ENCODE results near the gene MCM9.

The MCM9 gene

GRCh38 chr6:118876814-118877213 is 58.1 kb downstream of the MCM9 start:
- H2BK12ac ChIP-seq (ENCODE audit: low read length), result no peak overlapping the region
- no peak overlapping the region for H4K91ac ChIP-seq (ENCODE audit: low read depth, low read length)
- H3K9ac ChIP-seq (ENCODE audit: low read length), result no peak overlapping the region
- peaks cover 2% of the 10 kb centered on the region for H3K79me1 ChIP-seq (ENCODE audit: low read length)
- no peak overlapping the region for H2AFZ ChIP-seq (ENCODE audit: insufficient read depth, low read length, poor library complexity)
- H3K4me2 ChIP-seq (ENCODE audit: low read length), result no peak overlapping the region
- H3K4me3 ChIP-seq (ENCODE audit: low read depth, low read length), result no peak overlapping the region
- H3K4me1 ChIP-seq (ENCODE audit: control insufficient read depth in 1 of 2, insufficient read depth in 2 of 2, low read length in 2 of 2), result peaks cover 0 to 3% of the 10 kb centered on the region in 2 experiments
- H2BK5ac ChIP-seq (ENCODE audit: low read depth, low read length, poor library complexity), result no peak overlapping the region
- H4K12ac ChIP-seq (ENCODE audit: low read depth, low read length), result no peak overlapping the region
- H3K79me2 ChIP-seq (ENCODE audit: control insufficient read depth, insufficient read depth, low read length, poor library complexity), result no peaks in the 10 kb centered on the region
- no peaks in the 10 kb centered on the region for H3K9me3 ChIP-seq (ENCODE audit: insufficient read depth, low read depth, low read length)
- no peak overlapping the region for H3K18ac ChIP-seq (ENCODE audit: low read length)
- no peak overlapping the region for H3K4ac ChIP-seq (ENCODE audit: low read depth, low read length)
- no peak overlapping the region for H3K14ac ChIP-seq (ENCODE audit: low read length)
- H3K36me3 ChIP-seq (ENCODE audit: control insufficient read depth in 1 of 2, insufficient read depth in 2 of 2, low read length in 2 of 2), result no peaks in the 10 kb centered on the region
- H3K27ac ChIP-seq (ENCODE audit: low read depth, low read length), result no peak overlapping the region
- peak; percentile 74 to 86 for DNase-seq
- no peak overlapping the region for H2AK5ac ChIP-seq (ENCODE audit: low read length)
- H2BK120ac ChIP-seq (ENCODE audit: insufficient read depth, low read length, poor library complexity), result no peak overlapping the region
- no peak overlapping the region for H3K23ac ChIP-seq (ENCODE audit: low read length)
- no peaks in the 10 kb centered on the region for H3K27me3 ChIP-seq (ENCODE audit: insufficient read depth, low read length)
- peak overlapping the region; percentile 13 for H4K8ac ChIP-seq (ENCODE audit: low read depth, low read length)

DNA sequence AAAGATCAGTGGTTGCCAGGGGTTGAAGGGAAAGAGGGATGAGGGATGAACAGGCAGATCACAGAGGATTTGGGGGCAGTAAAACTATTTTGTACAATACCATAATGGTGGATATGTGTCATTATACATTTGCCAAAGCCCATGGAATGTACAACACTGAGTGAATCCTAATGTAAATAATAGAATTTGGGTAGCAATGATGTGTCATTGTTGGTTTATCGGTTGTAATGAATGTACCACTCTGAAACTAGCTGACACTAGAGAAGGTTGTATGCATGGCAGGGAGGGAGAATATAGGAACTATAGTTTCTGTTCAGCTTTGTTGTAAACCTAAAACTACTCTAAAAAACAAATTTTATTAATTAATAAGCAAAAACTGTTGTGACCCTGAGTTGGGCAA is 58.8 kb downstream of the MCM9 start:
- WGBS (ENCODE audit: extremely low coverage, insufficient coverage, insufficient read length), result no CpG with 5 or more reads among the region's 1 CpG
- H2BK5ac ChIP-seq (ENCODE audit: low read depth, low read length, poor library complexity), result no peak overlapping the region
- H3K23ac ChIP-seq (ENCODE audit: low read length), result no peak overlapping the region
- H3K27me3 ChIP-seq (ENCODE audit: insufficient read depth, low read length), result no peaks in the 10 kb centered on the region
- no peaks in the 10 kb centered on the region for H3K79me2 ChIP-seq (ENCODE audit: control insufficient read depth, insufficient read depth, low read length, poor library complexity)
- H2AK5ac ChIP-seq (ENCODE audit: low read length), result no peak overlapping the region
- H2BK12ac ChIP-seq (ENCODE audit: low read length), result no peak overlapping the region
- H3K4me1 ChIP-seq (ENCODE audit: control insufficient read depth in 1 of 2, insufficient read depth in 2 of 2, low read length in 2 of 2), result peaks cover 0 to 3% of the 10 kb centered on the region in 2 experiments
- no peak for DNase-seq
- no peaks in the 10 kb centered on the region for H3K36me3 ChIP-seq (ENCODE audit: control insufficient read depth in 1 of 2, insufficient read depth in 2 of 2, low read length in 2 of 2)
- no peak overlapping the region for H3K4ac ChIP-seq (ENCODE audit: low read depth, low read length)
- no peak overlapping the region for H3K14ac ChIP-seq (ENCODE audit: low read length)
- no peak overlapping the region for H4K91ac ChIP-seq (ENCODE audit: low read depth, low read length)
- no peak overlapping the region for H2AFZ ChIP-seq (ENCODE audit: insufficient read depth, low read length, poor library complexity)
- H3K4me3 ChIP-seq (ENCODE audit: low read depth, low read length), result no peak overlapping the region
- H3K27ac ChIP-seq (ENCODE audit: low read depth, low read length), result no peak overlapping the region
- H3K79me1 ChIP-seq (ENCODE audit: low read length), result peaks cover 2% of the 10 kb centered on the region
- no peaks in the 10 kb centered on the region for H3K9me3 ChIP-seq (ENCODE audit: insufficient read depth, low read depth, low read length)
- no peak overlapping the region for H3K18ac ChIP-seq (ENCODE audit: low read length)
- H4K12ac ChIP-seq (ENCODE audit: low read depth, low read length), result no peak overlapping the region
- H3K4me2 ChIP-seq (ENCODE audit: low read length), result no peak overlapping the region
- H2BK120ac ChIP-seq (ENCODE audit: insufficient read depth, low read length, poor library complexity), result no peak overlapping the region
- H4K8ac ChIP-seq (ENCODE audit: low read depth, low read length), result no peak overlapping the region
- no peak overlapping the region for H3K9ac ChIP-seq (ENCODE audit: low read length)

- Histone ChIP-seq H4K91ac (ENCODE audit: low read depth, low read length) (no peak overlapping the region), H2BK120ac (ENCODE audit: insufficient read depth, low read length, poor library complexity) (no peak overlapping the region), H3K27me3 (ENCODE audit: insufficient read depth, low read length) (no peaks in the 10 kb centered on the region), H2BK12ac (ENCODE audit: low read length) (no peak overlapping the region), H3K4ac (ENCODE audit: low read depth, low read length) (no peak overlapping the region), H3K36me3 (ENCODE audit: control insufficient read depth in 1 of 2, insufficient read depth in 2 of 2, low read length in 2 of 2) (no peaks in the 10 kb centered on the region), H3K4me3 (ENCODE audit: low read depth, low read length) (no peak overlapping the region), H4K12ac (ENCODE audit: low read depth, low read length) (no peak overlapping the region), H2AK5ac (ENCODE audit: low read length) (no peak overlapping the region), H2BK5ac (ENCODE audit: low read depth, low read length, poor library complexity) (no peak overlapping the region), H3K14ac (ENCODE audit: low read length) (no peak overlapping the region), H3K79me1 (ENCODE audit: low read length) (peaks cover 2% of the 10 kb centered on the region), H3K9me3 (ENCODE audit: insufficient read depth, low read depth, low read length) (no peaks in the 10 kb centered on the region), H3K4me2 (ENCODE audit: low read length) (no peak overlapping the region), H3K9ac (ENCODE audit: low read length) (no peak overlapping the region), H4K8ac (ENCODE audit: low read depth, low read length) (no peak overlapping the region), H3K79me2 (ENCODE audit: control insufficient read depth, insufficient read depth, low read length, poor library complexity) (no peaks in the 10 kb centered on the region), H3K4me1 (ENCODE audit: control insufficient read depth in 1 of 2, insufficient read depth in 2 of 2, low read length in 2 of 2) (peaks cover 0 to 3% of the 10 kb centered on the region in 2 experiments), H3K18ac (ENCODE audit: low read length) (no peak overlapping the region), H3K23ac (ENCODE audit: low read length) (no peak overlapping the region), H3K27ac (ENCODE audit: low read depth, low read length) (no peak overlapping the region), H2AFZ (ENCODE audit: insufficient read depth, low read length, poor library complexity) (no peak overlapping the region)
- no CpG with 5 or more reads among the region's 2 CpGs for WGBS (ENCODE audit: extremely low coverage, insufficient coverage, insufficient read length)
- DNase-seq, result no peak
Measured at GRCh38 chr6:118875672-118876071, 59.3 kb downstream of the MCM9 start.

GRCh38 chr6:118873239-118873638 is 61.7 kb downstream of the MCM9 start:
- Histone ChIP-seq H3K27ac (ENCODE audit: low read depth, low read length) (no peak overlapping the region), H3K9me3 (ENCODE audit: insufficient read depth, low read depth, low read length) (no peaks in the 10 kb centered on the region), H3K9ac (ENCODE audit: low read length) (no peak overlapping the region), H3K23ac (ENCODE audit: low read length) (no peak overlapping the region), H2BK120ac (ENCODE audit: insufficient read depth, low read length, poor library complexity) (no peak overlapping the region), H3K4me3 (ENCODE audit: low read depth, low read length) (no peak overlapping the region), H3K27me3 (ENCODE audit: insufficient read depth, low read length) (no peaks in the 10 kb centered on the region), H4K8ac (ENCODE audit: low read depth, low read length) (no peak overlapping the region), H3K4me1 (ENCODE audit: control insufficient read depth in 1 of 2, insufficient read depth in 2 of 2, low read length in 2 of 2) (peaks cover 0 to 3% of the 10 kb centered on the region in 2 experiments), H4K12ac (ENCODE audit: low read depth, low read length) (no peak overlapping the region), H3K18ac (ENCODE audit: low read length) (no peak overlapping the region), H3K4me2 (ENCODE audit: low read length) (no peak overlapping the region), H2BK5ac (ENCODE audit: low read depth, low read length, poor library complexity) (no peak overlapping the region), H3K36me3 (ENCODE audit: control insufficient read depth in 1 of 2, insufficient read depth in 2 of 2, low read length in 2 of 2) (no peaks in the 10 kb centered on the region), H3K79me2 (ENCODE audit: control insufficient read depth, insufficient read depth, low read length, poor library complexity) (no peaks in the 10 kb centered on the region), H3K79me1 (ENCODE audit: low read length) (peaks cover 2% of the 10 kb centered on the region), H4K91ac (ENCODE audit: low read depth, low read length) (no peak overlapping the region), H2AK5ac (ENCODE audit: low read length) (no peak overlapping the region), H3K4ac (ENCODE audit: low read depth, low read length) (no peak overlapping the region), H2BK12ac (ENCODE audit: low read length) (no peak overlapping the region), H2AFZ (ENCODE audit: insufficient read depth, low read length, poor library complexity) (no peak overlapping the region), H3K14ac (ENCODE audit: low read length) (no peak overlapping the region)
- WGBS (ENCODE audit: extremely low coverage, insufficient coverage, insufficient read length), result no CpG with 5 or more reads among the region's 2 CpGs
- no peak for DNase-seq

All from trophoblast cell (in vitro differentiated cells and primary cell).